Endothelial cell of umbilical vein (primary cell): ENCODE data around the gene ARHGAP31. TPM values are rescaled to one million over a fixed set of nuclear protein-coding genes. Genes with fewer than 3 reads are reported as not detected.

ENCODE experiments used
- BruUV-seq: library from RNA; stranded (reverse); fragments of 400-500 nt; replicated peaks from 2 replicates; lab custom pipeline; 2021; lab: Mats Ljungman, UMichigan
- CTCF ChIA-PET: fragments of 300-600, 350-600 bp; sonication (Branson Sonifier 250); formaldehyde crosslinking; loops from one replicate; lab custom pipeline; 2021; ENCODE audit warnings: antibody characterized with exemption, inconsistent platforms; lab: Charles Lee
- POLR2A ChIA-PET: fragments of 300-600, 350-600 bp; sonication (Branson Sonifier 250); formaldehyde crosslinking; loops from one replicate; lab custom pipeline; 2021; ENCODE audit warnings: antibody characterized with exemption, inconsistent platforms; lab: Charles Lee
- DNase-seq: peaks from one replicate; pipeline ENCODE4 v3.0.0-alpha.2; 2011; ENCODE audit warnings: low read depth, low spot score
- FAIRE-seq: peaks from 2 replicates; lab custom pipeline; 2011; peaks lifted over from hg19 to GRCh38; lab: Jason Lieb, UNC
- H2AFZ ChIP-seq: 2 replicates; pipeline ENCODE4 v1.6.0; 2012; ENCODE audit warnings: low read depth, low read length, control low read depth, inconsistent platforms
- H3K27ac ChIP-seq: 2 replicates; pipeline ENCODE4 v1.5.1; 2011; ENCODE audit warnings: low read depth, mild to moderate bottlenecking, control low read depth, low read length, moderate library complexity; ENCODE audit not compliant: insufficient read depth
- H3K27me3 ChIP-seq, 2 experiments: 2 replicates each; pipeline versions ENCODE4 v1.6.0 to v1.6.1; 2011; ENCODE audit warnings: low read length in 2 of 2, mixed read lengths in 1 of 2; ENCODE audit not compliant: control insufficient read depth in 2 of 2, insufficient read depth in 2 of 2
- H3K36me3 ChIP-seq, 2 experiments: 2 replicates in 1 of 2; 3 replicates in 1 of 2; pipeline ENCODE4 v1.5.1; 2011; ENCODE audit warnings: low read length in 2 of 2, mild to moderate bottlenecking in 1 of 2, moderate library complexity in 1 of 2; ENCODE audit not compliant: control insufficient read depth in 2 of 2, insufficient read depth in 2 of 2; ENCODE audit errors: extremely low read depth in 1 of 2
- H3K4me1 ChIP-seq: 3 replicates; pipeline ENCODE4 v1.5.1; 2011; ENCODE audit warnings: mild to moderate bottlenecking, low read length; ENCODE audit not compliant: control insufficient read depth, insufficient read depth; ENCODE audit errors: extremely low read depth
- H3K4me2 ChIP-seq: 2 replicates; pipeline ENCODE4 v1.6.1; 2011; ENCODE audit warnings: low read length, control low read depth, mixed read lengths; ENCODE audit not compliant: insufficient read depth
- H3K4me3 ChIP-seq, 3 experiments: fragments of 200-600 bp in 1 of 3; sonication (generic), shearing (Covaris generic) in 1 of 3; replicated peaks in 1 of 3; 2 replicates each; pipeline ENCODE4 v1.5.1; 2011 to 2016; ENCODE audit warnings: control low read depth in 3 of 3, low read length in 3 of 3, mild to moderate bottlenecking in 2 of 3, inconsistent platforms in 1 of 3, low read depth in 1 of 3, moderate library complexity in 1 of 3; ENCODE audit not compliant: insufficient read depth in 1 of 3
- H3K79me2 ChIP-seq: 2 replicates; pipeline ENCODE4 v1.6.0; 2012; ENCODE audit warnings: low read length, inconsistent platforms; ENCODE audit not compliant: control insufficient read depth, insufficient read depth
- H3K9ac ChIP-seq: replicated peaks from 2 replicates; pipeline ENCODE3; 2011; ENCODE audit warnings: low read length, control low read depth; ENCODE audit not compliant: insufficient read depth; ENCODE audit errors: extremely low read depth
- H3K9me1 ChIP-seq: replicated peaks from 3 replicates; pipeline ENCODE4 v1.6.0; 2011; ENCODE audit warnings: mild to moderate bottlenecking, low read length; ENCODE audit not compliant: control insufficient read depth, insufficient read depth; ENCODE audit errors: extremely low read depth
- H3K9me3 ChIP-seq: replicated peaks from 2 replicates; pipeline ENCODE4 v1.5.1; 2012; ENCODE audit warnings: low read length, inconsistent platforms; ENCODE audit not compliant: control insufficient read depth, insufficient read depth
- H4K20me1 ChIP-seq: replicated peaks from 2 replicates; pipeline ENCODE3; 2011; ENCODE audit warnings: mild to moderate bottlenecking, low read length; ENCODE audit not compliant: control insufficient read depth, insufficient read depth; ENCODE audit errors: extremely low read depth
- EZH2 ChIP-seq: IDR thresholded peaks from 2 replicates; pipeline ENCODE4 v1.6.1; 2012; ENCODE audit warnings: borderline replicate concordance, low read depth, mild to moderate bottlenecking, moderate library complexity, low read length, inconsistent platforms; ENCODE audit not compliant: severe bottlenecking
- FOS ChIP-seq: IDR thresholded peaks from 2 replicates; pipeline ENCODE4 v1.6.1; 2011; ENCODE audit warnings: mild to moderate bottlenecking, low read length, moderate library complexity, borderline replicate concordance; ENCODE audit not compliant: insufficient read depth
- GATA2 ChIP-seq: IDR thresholded peaks from 2 replicates; pipeline ENCODE4 v1.7.0; 2011; ENCODE audit warnings: low read depth, mild to moderate bottlenecking, moderate library complexity, mixed read lengths, low read length; ENCODE audit not compliant: insufficient read length, insufficient read depth
- JUN ChIP-seq: IDR thresholded peaks from 2 replicates; pipeline ENCODE4 v1.6.1; 2011; ENCODE audit warnings: borderline replicate concordance, low read depth; ENCODE audit not compliant: insufficient read length, insufficient read depth
- MYC ChIP-seq: IDR thresholded peaks from one replicate; pipeline ENCODE4 v1.6.1; 2011; ENCODE audit warnings: mild to moderate bottlenecking, low read depth, low read length
- POLR2A ChIP-seq: IDR thresholded peaks from 2 replicates; pipeline ENCODE4 v1.6.1; 2012; ENCODE audit warnings: low read depth, mild to moderate bottlenecking, control low read depth, low read length
- POLR2AphosphoS5 ChIP-seq: IDR thresholded peaks from 2 replicates; pipeline ENCODE4 v1.6.1; 2012; ENCODE audit warnings: low read depth, mild to moderate bottlenecking, control low read depth, low read length, moderate library complexity; ENCODE audit not compliant: insufficient read depth
- dilution Hi-C: fragments of 300-500 bp; cut with MboI; formaldehyde crosslinking; loops from one replicate; pipeline ENCODE4 v1.15.0; 2019; ENCODE audit warnings: low sequenced_read_pairs; ENCODE audit not compliant: extremely low pct_ligation_motif_present
- intact Hi-C: fragments of 100-400 bp; cut with micrococcal nuclease; formaldehyde crosslinking; loops from one replicate; pipeline ENCODE4 v1.10.0; 2022
- polyA plus RNA-seq, 4 experiments: library from polyadenylated mRNA; depleted of rRNA in 3 of 4; stranded (reverse) in 3 of 4; unstranded in 1 of 4; fragments of >200 nt; gene quantifications; 2 replicates each; pipeline versions ENCODE4 v1.2.1 to v1.2.3, GENCODE V29; 2011 to 2012; ENCODE audit warnings: missing spikeins in 1 of 4
- total RNA-seq: library from RNA; stranded (reverse); gene quantifications from 2 replicates; pipeline ENCODE4 v1.2.3, GENCODE V29; 2021
- TF ChIP-seq, protein P1 (sequence below): IDR thresholded peaks from 2 replicates; pipeline ENCODE4 v1.6.1; 2011; ENCODE audit not compliant: insufficient read depth, insufficient read length
- TF ChIP-seq, protein P2 (sequence below), 2 donors: IDR thresholded peaks; 1 replicate in 1 of 2; 2 replicates in 1 of 2; pipeline ENCODE4 v1.5.1; 2011; ENCODE audit warnings: low read length in 2 of 2, mild to moderate bottlenecking in 2 of 2, moderate library complexity in 2 of 2, control low read depth in 1 of 2, inconsistent platforms in 1 of 2, low read depth in 1 of 2; ENCODE audit not compliant: insufficient read depth in 1 of 2; ENCODE audit errors: extremely low read depth in 1 of 2

ARHGAP31 gene
- total and polyA plus RNA-seq, 2 donors (not counting 3 experiments of a cell fraction or from before 2014, with no cell fraction given): 25.5 to 65.8 TPM

DNA sequence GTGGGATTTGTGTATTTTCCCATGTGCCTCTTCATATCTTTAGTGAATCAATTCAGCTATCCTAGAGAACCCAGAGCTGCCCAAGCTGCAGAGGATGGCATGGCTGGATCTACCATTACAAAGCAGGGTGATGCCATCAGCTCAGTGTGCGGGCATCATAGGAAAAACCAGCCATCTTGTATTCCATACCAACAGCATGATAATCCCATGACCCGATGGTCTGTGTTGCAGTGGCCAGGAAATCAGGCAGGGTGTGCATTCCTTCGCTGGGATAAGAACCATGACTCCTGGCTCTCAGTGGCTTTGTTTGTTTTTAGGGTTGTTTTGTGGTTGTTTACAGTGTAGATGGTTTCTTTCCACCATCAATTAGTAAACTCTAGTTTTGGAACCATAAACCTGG lies 36.0 kb downstream of the ARHGAP31 start:
- dilution Hi-C loops: no loop called here
- H3K9me3 ChIP-seq: no peaks in the 10 kb centered on the region
- no peaks in the 10 kb centered on the region for H3K36me3 ChIP-seq
- DNase-seq (no peak), FAIRE-seq (no peak)
- BruUV-seq: no TSS peak
- TF ChIP-seq JUN (no peak), GATA2 (no peak), POLR2AphosphoS5 (no peak), FOS (no peak), MYC (no peak), POLR2A (no peak), EZH2 (no peak)
- TF ChIP-seq, protein P1, sequence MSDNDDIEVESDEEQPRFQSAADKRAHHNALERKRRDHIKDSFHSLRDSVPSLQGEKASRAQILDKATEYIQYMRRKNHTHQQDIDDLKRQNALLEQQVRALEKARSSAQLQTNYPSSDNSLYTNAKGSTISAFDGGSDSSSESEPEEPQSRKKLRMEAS: no peak
- TF ChIP-seq, protein P2, sequence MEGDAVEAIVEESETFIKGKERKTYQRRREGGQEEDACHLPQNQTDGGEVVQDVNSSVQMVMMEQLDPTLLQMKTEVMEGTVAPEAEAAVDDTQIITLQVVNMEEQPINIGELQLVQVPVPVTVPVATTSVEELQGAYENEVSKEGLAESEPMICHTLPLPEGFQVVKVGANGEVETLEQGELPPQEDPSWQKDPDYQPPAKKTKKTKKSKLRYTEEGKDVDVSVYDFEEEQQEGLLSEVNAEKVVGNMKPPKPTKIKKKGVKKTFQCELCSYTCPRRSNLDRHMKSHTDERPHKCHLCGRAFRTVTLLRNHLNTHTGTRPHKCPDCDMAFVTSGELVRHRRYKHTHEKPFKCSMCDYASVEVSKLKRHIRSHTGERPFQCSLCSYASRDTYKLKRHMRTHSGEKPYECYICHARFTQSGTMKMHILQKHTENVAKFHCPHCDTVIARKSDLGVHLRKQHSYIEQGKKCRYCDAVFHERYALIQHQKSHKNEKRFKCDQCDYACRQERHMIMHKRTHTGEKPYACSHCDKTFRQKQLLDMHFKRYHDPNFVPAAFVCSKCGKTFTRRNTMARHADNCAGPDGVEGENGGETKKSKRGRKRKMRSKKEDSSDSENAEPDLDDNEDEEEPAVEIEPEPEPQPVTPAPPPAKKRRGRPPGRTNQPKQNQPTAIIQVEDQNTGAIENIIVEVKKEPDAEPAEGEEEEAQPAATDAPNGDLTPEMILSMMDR (IDR thresholded peaks at IDR 0.05; ENCODE audit: extremely low read depth in 1 of 2, insufficient read depth in 1 of 2, low read depth in 1 of 2, low read length in 2 of 2): no peak
- H3K27ac ChIP-seq: no peak overlapping the region
- intact Hi-C loops: no loop called here
- H3K9me1 ChIP-seq: peaks cover 2% of the 10 kb centered on the region
- H2AFZ ChIP-seq: no peak overlapping the region
- CTCF ChIA-PET: interaction anchor here (0.9 to 2.5 kb wide), 5 partner anchors 8 to 55 kb away, joined by 3 to 6 read pairs (median 4); no protein-coding TSS in a partner anchor
- H3K27me3 ChIP-seq: no peaks in the 10 kb centered on the region
- H4K20me1 ChIP-seq: peaks cover 3% of the 10 kb centered on the region
- no peak overlapping the region for H3K4me3 ChIP-seq
- H3K4me1 ChIP-seq: no peaks in the 10 kb centered on the region
- H3K4me2 ChIP-seq: no peak overlapping the region
- peaks cover 65% of the 10 kb centered on the region for H3K79me2 ChIP-seq
- no peak overlapping the region for H3K9ac ChIP-seq
- POLR2A ChIA-PET: no interaction called here
